ENCODE data around the gene DKKL1. TPM values are rescaled to one million over a fixed set of nuclear protein-coding genes. Genes with fewer than 3 reads are reported as not detected.

DKKL1 gene
- total and polyA plus RNA-seq, 3 donors from 2014 or later: 145 to 487 (median 190) TPM

DNA sequence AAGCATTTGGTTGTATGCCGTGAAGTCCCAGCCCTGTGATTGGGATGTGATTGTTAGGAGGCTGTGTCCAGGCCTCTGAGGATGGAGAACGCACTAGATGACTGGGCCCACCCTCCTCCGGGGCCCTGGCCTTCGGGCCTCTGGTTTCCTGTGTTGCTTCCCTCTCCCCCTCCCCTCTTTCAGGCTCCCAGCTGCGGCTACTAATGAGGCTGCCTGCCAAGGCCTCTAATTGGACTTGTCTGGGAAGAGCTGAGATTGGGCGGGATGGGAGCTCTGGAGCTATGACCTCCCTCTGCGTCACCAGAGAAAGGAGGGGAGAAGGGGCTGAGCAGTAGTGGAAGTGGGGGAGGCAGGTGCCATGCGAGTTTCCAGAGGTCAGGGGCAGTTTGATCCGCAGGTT is 49.7 kb downstream of the DKKL1 start:
- no peaks in the 10 kb centered on the region for H3K36me3 ChIP-seq (ENCODE audit: low read depth, missing control alignments)
- 65 to 70% methylated on average over 6 to 9 of the region's 9 CpGs for WGBS, 2 donors
- TF ChIP-seq POLR2A (IDR thresholded peaks at IDR 0.05) (no peak), CTCF (IDR thresholded peaks at IDR 0.05) (no peak)
- H3K9me3 ChIP-seq: no peaks in the 10 kb centered on the region
- no peak for DNase-seq
- no peak overlapping the region for H3K27ac ChIP-seq
- H3K27me3 ChIP-seq: no peaks in the 10 kb centered on the region
- H3K4me1 ChIP-seq: no peaks in the 10 kb centered on the region
- no peak overlapping the region for H3K4me3 ChIP-seq
- intact Hi-C loops (cut with DNase I; ENCODE audit: low total_unique reads): no loop called here

DNA sequence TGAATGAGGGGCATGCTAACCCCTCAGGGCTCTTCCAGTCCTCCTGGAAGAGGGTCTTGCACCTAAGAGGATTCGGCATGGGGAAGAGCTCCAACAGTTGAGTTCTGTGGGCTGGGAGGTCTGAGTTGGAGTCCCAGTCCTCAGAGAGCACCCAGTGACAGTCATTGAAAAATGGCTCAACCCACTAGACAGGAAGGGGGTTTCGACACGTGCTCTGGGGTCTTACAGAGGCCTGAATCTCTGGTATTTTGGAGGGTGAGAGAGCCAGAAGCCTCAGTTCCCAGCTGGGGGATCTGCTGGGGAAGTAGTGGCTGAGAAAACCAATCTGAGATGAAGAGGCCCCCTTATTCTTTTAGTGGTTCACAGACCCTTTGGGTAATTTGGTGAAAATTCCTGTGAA is 50.6 kb downstream of the DKKL1 start:
- no peak overlapping the region for H3K4me3 ChIP-seq
- H3K27ac ChIP-seq: no peak overlapping the region
- 92 to 100% methylated on average over 3 of the region's 3 CpGs for WGBS, 2 donors
- no peaks in the 10 kb centered on the region for H3K27me3 ChIP-seq
- TF ChIP-seq POLR2A (IDR thresholded peaks at IDR 0.05): no peak
- no peak for TF ChIP-seq CTCF (IDR thresholded peaks at IDR 0.05)
- H3K4me1 ChIP-seq: no peaks in the 10 kb centered on the region
- no peak for DNase-seq
- intact Hi-C loops (cut with DNase I; ENCODE audit: low total_unique reads): no loop called here
- H3K36me3 ChIP-seq (ENCODE audit: low read depth, missing control alignments): no peaks in the 10 kb centered on the region
- no peaks in the 10 kb centered on the region for H3K9me3 ChIP-seq

DNA sequence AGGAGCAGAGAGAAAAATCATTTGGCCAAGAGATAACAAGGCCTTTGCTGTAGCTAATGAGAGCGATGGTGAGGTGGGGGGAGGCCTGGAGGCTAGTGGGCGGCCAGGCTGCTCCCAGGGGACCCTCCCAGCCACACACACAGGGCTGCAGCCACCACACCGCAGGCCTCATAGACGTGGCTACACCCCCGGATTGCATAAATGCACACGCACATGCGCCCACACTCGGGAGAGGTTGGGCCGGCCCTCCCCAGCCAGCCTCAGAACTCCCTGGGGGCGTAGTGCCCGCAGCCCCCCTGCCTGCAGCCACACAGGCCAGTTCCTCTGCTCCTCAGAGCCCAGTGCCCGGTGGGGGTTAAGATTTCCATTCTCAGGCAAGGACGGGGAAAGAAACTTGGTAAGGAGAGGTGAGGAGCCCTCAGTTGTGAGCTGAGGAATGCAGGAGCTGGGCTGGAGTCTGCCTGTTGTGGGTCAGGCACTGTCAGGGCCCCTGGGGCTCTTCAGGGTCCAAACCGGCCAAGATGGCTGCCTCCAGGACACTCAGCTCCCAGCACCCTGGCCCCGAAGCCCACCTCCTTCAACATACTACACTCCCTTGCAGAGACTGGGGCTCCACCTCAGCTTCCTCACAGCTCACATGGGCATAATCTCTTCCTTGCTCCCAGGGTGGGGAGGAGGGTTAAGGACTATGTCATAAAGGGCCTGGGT is 51.6 kb downstream of the DKKL1 start:
- no peaks in the 10 kb centered on the region for H3K9me3 ChIP-seq
- no peaks in the 10 kb centered on the region for H3K4me1 ChIP-seq
- no peaks in the 10 kb centered on the region for H3K36me3 ChIP-seq (ENCODE audit: low read depth, missing control alignments)
- TF ChIP-seq CTCF (IDR thresholded peaks at IDR 0.05) (no peak), POLR2A (IDR thresholded peaks at IDR 0.05) (no peak)
- H3K27me3 ChIP-seq: no peaks in the 10 kb centered on the region
- intact Hi-C loops (cut with DNase I; ENCODE audit: low total_unique reads): no loop called here
- DNase-seq: no peak
- no peak overlapping the region for H3K4me3 ChIP-seq
- H3K27ac ChIP-seq: no peak overlapping the region
- 57 to 82% methylated on average over 14 to 15 of the region's 15 CpGs for WGBS, 2 donors

DNA sequence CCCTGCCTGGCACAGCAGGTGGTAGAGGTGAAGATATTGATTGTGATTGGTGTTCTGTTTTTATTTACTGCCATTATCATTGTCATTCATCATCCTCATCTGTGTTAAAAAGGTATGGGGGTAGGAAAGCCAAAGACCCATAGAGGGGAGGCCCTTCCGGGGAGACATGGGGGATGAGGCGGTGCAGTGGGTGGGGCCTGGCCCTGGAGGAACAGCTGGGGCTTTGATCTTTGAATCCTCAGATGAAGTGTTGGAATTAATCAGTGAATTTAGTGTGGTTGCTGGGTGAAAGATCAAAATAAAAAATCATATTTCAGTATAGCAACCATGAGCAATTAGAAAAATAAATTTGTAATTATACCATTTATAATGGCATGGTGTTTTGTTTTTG is 52.1 kb downstream of the DKKL1 start:
- no peaks in the 10 kb centered on the region for H3K27me3 ChIP-seq
- intact Hi-C loops (cut with DNase I; ENCODE audit: low total_unique reads): no loop called here
- no peak overlapping the region for H3K27ac ChIP-seq
- no peaks in the 10 kb centered on the region for H3K9me3 ChIP-seq
- no peaks in the 10 kb centered on the region for H3K36me3 ChIP-seq (ENCODE audit: low read depth, missing control alignments)
- TF ChIP-seq CTCF (IDR thresholded peaks at IDR 0.05) (no peak), POLR2A (IDR thresholded peaks at IDR 0.05) (no peak)
- no peak overlapping the region for H3K4me3 ChIP-seq
- 82 to 83% methylated on average over 2 of the region's 2 CpGs for WGBS, 2 donors
- no peaks in the 10 kb centered on the region for H3K4me1 ChIP-seq
- DNase-seq: no peak

- no peaks in the 10 kb centered on the region for H3K27me3 ChIP-seq
- peaks cover 4% of the 10 kb centered on the region for H3K4me1 ChIP-seq
- 66% methylated on average over 7 of the region's 7 CpGs; no CpG with 5 or more reads in 1 of the 2 donors for WGBS, 2 donors
These were observed 53.4 kb downstream of the DKKL1 start for GRCh38 chr19:49417088-49417487.

More at GRCh38 chr19:49417088-49417487, 53.4 kb downstream of the DKKL1 start:
- intact Hi-C loops (cut with DNase I; ENCODE audit: low total_unique reads): no loop called here
- TF ChIP-seq POLR2A (IDR thresholded peaks at IDR 0.05) (no peak), CTCF (IDR thresholded peaks at IDR 0.05) (no peak)
- no peak for DNase-seq
- no peak overlapping the region for H3K27ac ChIP-seq
- H3K9me3 ChIP-seq: no peaks in the 10 kb centered on the region
- no peaks in the 10 kb centered on the region for H3K36me3 ChIP-seq (ENCODE audit: low read depth, missing control alignments)
- H3K4me3 ChIP-seq: no peak overlapping the region
